OCI-LY1 (cell line): Measurements from ENCODE around the gene LY9.

Experiments used
- H2AFZ ChIP-seq: fragments of 200-600 bp; sonication (generic), shearing (Covaris generic); 2 replicates; pipeline ENCODE4 v1.6.0; 2014; ENCODE audit warnings: antibody characterized with exemption, mild to moderate bottlenecking, low read length
- H3F3A ChIP-seq: fragments of 200-600 bp; sonication (generic), shearing (Covaris generic); 2 replicates; pipeline ENCODE4 v1.6.0; 2014; ENCODE audit warnings: mild to moderate bottlenecking, antibody characterized with exemption, low read length, moderate library complexity; ENCODE audit not compliant: insufficient read depth
- H3K27ac ChIP-seq: fragments of 200-600 bp; sonication (generic); 2 replicates; pipeline ENCODE4 v1.5.1; 2014; ENCODE audit warnings: low read length, mixed run types, mild to moderate bottlenecking, low read depth; ENCODE audit not compliant: poor library complexity, severe bottlenecking
- H3K27me3 ChIP-seq: fragments of 200-600 bp; sonication (generic); 2 replicates; pipeline ENCODE4 v1.6.0; 2014; ENCODE audit warnings: antibody characterized with exemption, mild to moderate bottlenecking, low read length, moderate library complexity; ENCODE audit not compliant: insufficient read depth
- H3K36me3 ChIP-seq: fragments of 200-600 bp; sonication (generic); 2 replicates; pipeline ENCODE4 v1.6.1; 2014; ENCODE audit warnings: mild to moderate bottlenecking, antibody characterized with exemption, low read length, moderate library complexity, mixed read lengths; ENCODE audit not compliant: insufficient read depth
- H3K4me1 ChIP-seq: fragments of 200-600 bp; sonication (generic); 2 replicates; pipeline ENCODE4 v1.5.1; 2014; ENCODE audit warnings: mild to moderate bottlenecking, low read length, moderate library complexity; ENCODE audit not compliant: insufficient read depth, severe bottlenecking
- H3K4me2 ChIP-seq: fragments of 200-600 bp; sonication (generic), shearing (Covaris generic); 2 replicates; pipeline ENCODE4 v1.6.1; 2014; ENCODE audit warnings: low read length
- H3K4me3 ChIP-seq: fragments of 200-600 bp; sonication (generic); 2 replicates; pipeline ENCODE4 v1.5.1; 2014; ENCODE audit warnings: low read length, low read depth, mild to moderate bottlenecking, mixed read lengths; ENCODE audit not compliant: poor library complexity, severe bottlenecking
- H3K79me2 ChIP-seq: fragments of 200-600 bp; shearing (Covaris generic); 2 replicates; pipeline ENCODE4 v1.6.1; 2016; ENCODE audit warnings: mixed run types, low read length, mixed read lengths; ENCODE audit not compliant: insufficient read depth
- H3K9ac ChIP-seq: fragments of 200-600 bp; sonication (generic), shearing (Covaris generic); 2 replicates; pipeline ENCODE4 v1.6.1; 2014; ENCODE audit warnings: mild to moderate bottlenecking, low read length, mixed read lengths
- H3K9me2 ChIP-seq: fragments of 200-600 bp; sonication (generic), shearing (Covaris generic); 2 replicates; pipeline ENCODE4 v1.6.1; 2014; ENCODE audit warnings: low read depth, mild to moderate bottlenecking, low read length, mixed read lengths
- H3K9me3 ChIP-seq: fragments of 200-600 bp; shearing (Covaris generic); 2 replicates; pipeline ENCODE4 v1.6.1; 2014; ENCODE audit warnings: low read length, mixed read lengths
- H4K20me1 ChIP-seq: fragments of 200-600 bp; sonication (generic), shearing (Covaris generic); 2 replicates; pipeline ENCODE4 v1.6.0; 2016; ENCODE audit warnings: mild to moderate bottlenecking, low read length; ENCODE audit not compliant: insufficient read depth
- EZH2 ChIP-seq: fragments of 200-600 bp; sonication (generic), shearing (Covaris generic); IDR thresholded peaks from 2 replicates; pipeline ENCODE4 v1.8.0; 2017; ENCODE audit warnings: borderline replicate concordance, mixed run types, mild to moderate bottlenecking, antibody characterized with exemption, low read length, moderate library complexity, mixed read lengths
- TF ChIP-seq, protein P1 (sequence below): fragments of 200-600 bp; sonication (generic), shearing (Covaris generic); IDR thresholded peaks from 2 replicates; pipeline ENCODE4 v1.5.1; 2017; ENCODE audit warnings: mild to moderate bottlenecking, antibody characterized with exemption, low read length, moderate library complexity, mixed read lengths

The LY9 gene

DNA sequence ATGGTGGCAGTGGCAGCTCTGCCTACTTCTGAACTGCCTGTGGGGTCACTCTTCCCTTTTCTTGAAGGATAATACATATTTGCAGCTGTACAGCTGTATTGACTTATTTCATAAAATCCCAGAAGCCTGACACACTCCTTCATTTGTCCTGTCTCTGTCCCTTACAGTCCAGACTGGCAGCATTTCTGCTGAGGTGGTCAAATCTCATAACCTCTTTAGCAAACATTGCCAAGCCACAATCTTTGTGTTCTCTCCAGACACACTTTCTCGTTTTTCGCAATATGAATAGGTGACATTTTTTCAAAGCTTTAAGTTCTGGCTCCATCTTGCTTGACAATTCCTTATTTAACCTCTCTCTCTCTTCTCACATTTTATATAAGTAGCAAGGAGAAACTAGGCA lies 15.2 kb downstream of the LY9 start:
- Histone ChIP-seq H3K27ac (no peak overlapping the region), H3K4me2 (no peak overlapping the region), H3K9ac (no peak overlapping the region), H4K20me1 (no peaks in the 10 kb centered on the region), H3K4me1 (no peaks in the 10 kb centered on the region), H3K36me3 (peaks cover 15% of the 10 kb centered on the region; the same call in 1 of the 2 replicates), H3K79me2 (no peaks in the 10 kb centered on the region), H3F3A (no peaks in the 10 kb centered on the region), H3K9me2 (no peaks in the 10 kb centered on the region), H3K9me3 (peaks cover 13% of the 10 kb centered on the region; the same call in 1 of the 2 replicates), H2AFZ (no peak overlapping the region), H3K27me3 (no peaks in the 10 kb centered on the region), H3K4me3 (no peak overlapping the region)
- no peak for TF ChIP-seq EZH2
- TF ChIP-seq, protein P1, sequence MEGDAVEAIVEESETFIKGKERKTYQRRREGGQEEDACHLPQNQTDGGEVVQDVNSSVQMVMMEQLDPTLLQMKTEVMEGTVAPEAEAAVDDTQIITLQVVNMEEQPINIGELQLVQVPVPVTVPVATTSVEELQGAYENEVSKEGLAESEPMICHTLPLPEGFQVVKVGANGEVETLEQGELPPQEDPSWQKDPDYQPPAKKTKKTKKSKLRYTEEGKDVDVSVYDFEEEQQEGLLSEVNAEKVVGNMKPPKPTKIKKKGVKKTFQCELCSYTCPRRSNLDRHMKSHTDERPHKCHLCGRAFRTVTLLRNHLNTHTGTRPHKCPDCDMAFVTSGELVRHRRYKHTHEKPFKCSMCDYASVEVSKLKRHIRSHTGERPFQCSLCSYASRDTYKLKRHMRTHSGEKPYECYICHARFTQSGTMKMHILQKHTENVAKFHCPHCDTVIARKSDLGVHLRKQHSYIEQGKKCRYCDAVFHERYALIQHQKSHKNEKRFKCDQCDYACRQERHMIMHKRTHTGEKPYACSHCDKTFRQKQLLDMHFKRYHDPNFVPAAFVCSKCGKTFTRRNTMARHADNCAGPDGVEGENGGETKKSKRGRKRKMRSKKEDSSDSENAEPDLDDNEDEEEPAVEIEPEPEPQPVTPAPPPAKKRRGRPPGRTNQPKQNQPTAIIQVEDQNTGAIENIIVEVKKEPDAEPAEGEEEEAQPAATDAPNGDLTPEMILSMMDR = no peak

DNA sequence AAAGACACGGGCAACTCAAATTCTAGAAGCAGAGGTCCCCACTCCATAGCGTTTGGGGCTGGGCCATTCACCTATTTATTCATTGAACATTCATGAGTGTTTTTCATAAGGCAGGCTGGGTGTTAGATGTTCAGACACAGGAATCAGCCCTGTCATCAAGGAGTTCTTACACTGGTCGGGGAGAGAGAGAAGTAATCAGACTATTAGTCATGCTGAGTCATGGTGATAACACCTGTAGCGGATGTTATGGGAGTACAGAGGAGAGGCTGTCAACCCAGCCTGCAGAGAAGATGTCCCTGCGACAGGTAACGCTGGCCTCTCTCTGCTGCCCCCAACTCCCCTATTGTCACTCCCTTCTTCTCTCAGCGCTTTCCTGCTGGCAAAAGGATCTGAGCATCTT lies 17.2 kb downstream of the LY9 start:
- Histone ChIP-seq H2AFZ (no peak overlapping the region), H3K27me3 (no peaks in the 10 kb centered on the region), H3K36me3 (0 out of 2 replicates have a peak, but pooled peaks cover 4% of the 10 kb centered on the region), H3K9ac (no peak overlapping the region), H3K4me3 (no peak overlapping the region), H4K20me1 (no peaks in the 10 kb centered on the region), H3K9me3 (no peaks in the 10 kb centered on the region), H3K79me2 (no peaks in the 10 kb centered on the region), H3K4me1 (no peaks in the 10 kb centered on the region), H3K9me2 (no peaks in the 10 kb centered on the region), H3K27ac (no peak overlapping the region), H3F3A (no peaks in the 10 kb centered on the region), H3K4me2 (no peak overlapping the region)
- TF ChIP-seq, protein P1 = no peak
- TF ChIP-seq EZH2 = no peak

DNA sequence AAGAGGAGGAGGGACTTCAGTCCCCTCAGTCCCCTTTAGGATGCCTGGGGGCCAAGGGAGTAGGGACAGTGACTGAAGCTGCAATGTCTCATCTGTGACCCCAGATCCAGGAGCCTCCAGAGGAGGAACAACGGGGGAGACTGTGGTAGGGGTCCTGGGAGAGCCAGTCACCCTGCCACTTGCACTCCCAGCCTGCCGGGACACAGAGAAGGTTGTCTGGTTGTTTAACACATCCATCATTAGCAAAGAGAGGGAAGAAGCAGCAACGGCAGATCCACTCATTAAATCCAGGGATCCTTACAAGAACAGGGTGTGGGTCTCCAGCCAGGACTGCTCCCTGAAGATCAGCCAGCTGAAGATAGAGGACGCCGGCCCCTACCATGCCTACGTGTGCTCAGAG lies 18.3 kb downstream of the LY9 start:
- Histone ChIP-seq H3K4me3 (no peak overlapping the region), H2AFZ (no peak overlapping the region), H3K9me2 (no peaks in the 10 kb centered on the region), H3F3A (no peaks in the 10 kb centered on the region), H3K4me1 (no peaks in the 10 kb centered on the region), H3K36me3 (0 out of 2 replicates have a peak, but pooled peaks cover 4% of the 10 kb centered on the region), H3K9ac (no peak overlapping the region), H3K4me2 (no peak overlapping the region), H4K20me1 (no peaks in the 10 kb centered on the region), H3K9me3 (no peaks in the 10 kb centered on the region), H3K27me3 (no peaks in the 10 kb centered on the region), H3K79me2 (no peaks in the 10 kb centered on the region), H3K27ac (no peak overlapping the region)
- TF ChIP-seq EZH2 = no peak
- TF ChIP-seq, protein P1 = no peak
